T-helper 1 cell treated with Interleukin-12 subunit alpha and Interleukin-12 subunit beta and Interleukin-4 antibody, amounts not matched to agents 30 μg/mL and 1 μg/mL, for 36 hours (primary cell): ENCODE results near the gene ZNF169.
A peak's percentile ranks its signal among the peaks of the same experiment; 100 is the strongest.
"Not testable (repeated sequence)": the region's sequence is repeated elsewhere in the genome, so short reads cannot be mapped to it uniquely, and the experiment has no call there.

Source experiments
- H3K27ac Mint-ChIP-seq: one replicate; pipeline ENCODE4 v1.8.0; 2021; ENCODE audit warnings: mild to moderate bottlenecking, mixed read lengths
- H3K27me3 Mint-ChIP-seq: one replicate; pipeline ENCODE4 v1.8.0; 2021; ENCODE audit warnings: low read depth, mixed read lengths
- H3K36me3 Mint-ChIP-seq: one replicate; pipeline ENCODE4 v1.8.0; 2021; ENCODE audit warnings: low read depth, mixed read lengths
- H3K4me1 Mint-ChIP-seq: one replicate; pipeline ENCODE4 v1.8.0; 2021; ENCODE audit warnings: low read depth, mixed read lengths
- H3K4me3 Mint-ChIP-seq: one replicate; pipeline ENCODE4 v1.8.0; 2021; ENCODE audit warnings: mild to moderate bottlenecking, moderate library complexity, mixed read lengths
- H3K9me3 Mint-ChIP-seq: one replicate; pipeline ENCODE4 v1.8.0; 2021; ENCODE audit warnings: mixed read lengths

ZNF169 gene

DNA sequence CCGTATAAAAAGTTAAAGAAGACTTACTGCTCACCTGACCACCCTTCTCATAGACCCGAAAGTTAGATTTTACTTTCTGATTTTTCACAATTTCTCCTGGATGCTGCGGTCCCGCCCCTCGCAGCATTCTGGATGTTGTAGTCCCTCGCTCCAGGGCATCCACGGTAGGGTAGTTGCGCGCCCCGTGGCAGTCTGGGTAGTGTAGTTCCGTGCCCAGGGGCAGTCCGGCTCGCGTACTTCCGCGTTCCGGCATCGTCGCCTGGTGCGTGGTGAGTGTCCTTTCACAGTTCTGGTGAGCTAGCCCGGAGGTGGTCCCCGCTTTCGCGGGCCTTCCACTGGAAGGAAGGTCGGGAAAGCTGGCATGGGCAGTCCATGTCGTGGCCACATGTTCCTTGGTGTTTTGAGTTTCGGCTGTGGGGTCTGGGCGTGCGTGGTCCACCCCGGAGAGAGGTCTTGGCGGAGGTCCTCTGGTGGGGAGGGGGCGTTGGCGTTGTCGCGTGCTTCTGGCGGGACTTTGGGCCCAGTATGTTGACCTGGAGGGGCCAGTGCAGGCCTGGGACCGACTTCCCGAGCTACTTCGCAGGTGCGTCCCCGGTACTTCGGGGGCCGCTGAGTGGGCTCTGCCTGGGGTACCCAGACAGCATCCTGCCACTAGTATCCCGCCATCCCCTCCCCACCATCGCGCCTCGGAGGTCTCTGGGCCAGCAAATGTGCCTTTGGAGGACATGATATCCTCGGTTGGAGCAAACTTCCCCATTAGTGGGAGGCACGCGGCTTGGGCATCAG is at the start of gene ZNF169:
Gene ZNF169 (plus strand): TSS at position 222 of the 786 bp plus-strand sequence. CDS start 19,515 bp downstream, outside the sequence.
- Mint-ChIP-seq H3K36me3 (peaks cover 14% of the 10 kb centered on the region), H3K9me3 (no peaks in the 10 kb centered on the region), H3K27me3 (peaks cover 19% of the 10 kb centered on the region), H3K4me3 (peak within 1 kb of the TSS; percentile 99), H3K27ac (peak within 1 kb of the TSS; percentile 93), H3K4me1 (peaks cover 22% of the 10 kb centered on the region)

DNA sequence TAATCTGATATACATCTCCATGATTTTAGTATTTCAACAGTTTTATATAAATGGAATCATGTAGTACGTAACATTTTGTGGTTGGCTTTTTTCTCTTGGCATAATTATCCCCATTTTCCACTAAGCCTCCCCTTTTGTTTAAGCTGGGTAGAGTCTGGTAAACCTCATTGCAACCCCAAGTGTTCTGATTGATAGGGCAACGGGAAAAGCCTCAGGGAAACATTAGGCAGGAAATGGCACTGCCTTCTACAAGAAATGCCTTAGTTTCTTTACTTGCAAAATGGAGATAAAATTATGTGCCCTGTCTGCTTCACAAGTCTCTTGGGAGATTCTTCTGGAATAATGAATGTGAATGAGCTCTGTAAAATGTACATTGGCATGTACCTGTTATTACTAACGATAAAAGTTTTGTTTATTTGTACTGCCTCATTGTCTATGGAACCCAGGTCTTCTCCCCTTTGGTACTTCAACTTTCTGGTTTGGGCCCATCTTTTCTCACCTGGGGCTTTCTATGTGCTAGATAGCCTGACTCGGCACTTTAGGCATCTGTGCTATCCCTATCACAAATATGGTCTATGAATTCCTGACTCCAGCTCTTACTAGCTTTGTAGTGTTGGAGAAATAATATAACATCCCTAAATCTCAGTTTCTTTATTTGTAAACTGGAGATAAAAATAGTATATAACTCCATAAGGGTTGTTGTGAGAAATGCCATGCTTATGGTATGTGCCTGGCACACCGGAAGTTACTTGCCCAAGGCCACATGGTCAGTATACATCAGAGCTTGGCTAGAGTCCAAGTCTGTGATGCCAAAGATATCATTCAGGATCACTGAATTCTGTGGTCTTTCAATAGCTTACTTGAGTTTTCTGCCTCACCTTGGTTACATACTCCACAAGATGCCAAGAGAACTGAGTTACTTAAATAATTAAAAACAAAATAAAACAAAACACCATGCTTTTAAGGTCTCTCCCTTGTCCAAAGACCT is 48.2 kb upstream of the ZNF169 start:
- no peak overlapping the region for H3K27ac Mint-ChIP-seq
- peaks cover 8% of the 10 kb centered on the region for H3K27me3 Mint-ChIP-seq
- no peaks in the 10 kb centered on the region for H3K36me3 Mint-ChIP-seq
- no peak overlapping the region for H3K4me3 Mint-ChIP-seq
- H3K9me3 Mint-ChIP-seq = no peaks in the 10 kb centered on the region
- H3K4me1 Mint-ChIP-seq = peaks cover 3% of the 10 kb centered on the region

GRCh38 chr9:94212091-94212490 is 47.0 kb upstream of the ZNF169 start:
- Mint-ChIP-seq H3K4me3 (no peak overlapping the region), H3K27ac (no peak overlapping the region), H3K27me3 (peaks cover 8% of the 10 kb centered on the region), H3K4me1 (peaks cover 3% of the 10 kb centered on the region), H3K36me3 (no peaks in the 10 kb centered on the region), H3K9me3 (no peaks in the 10 kb centered on the region)

GRCh38 chr9:94212531-94212930 is 46.6 kb upstream of the ZNF169 start:
- no peaks in the 10 kb centered on the region for H3K9me3 Mint-ChIP-seq
- H3K4me3 Mint-ChIP-seq = no peak overlapping the region
- H3K4me1 Mint-ChIP-seq = peaks cover 3% of the 10 kb centered on the region
- H3K36me3 Mint-ChIP-seq = no peaks in the 10 kb centered on the region
- H3K27me3 Mint-ChIP-seq = peaks cover 8% of the 10 kb centered on the region
- H3K27ac Mint-ChIP-seq = no peak overlapping the region

GRCh38 chr9:94213511-94214124 is 45.5 kb upstream of the ZNF169 start:
- peaks cover 9% of the 10 kb centered on the region for H3K27me3 Mint-ChIP-seq
- H3K4me1 Mint-ChIP-seq = peaks cover 3% of the 10 kb centered on the region
- no peaks in the 10 kb centered on the region for H3K36me3 Mint-ChIP-seq
- no peak overlapping the region for H3K27ac Mint-ChIP-seq
- H3K9me3 Mint-ChIP-seq = no peaks in the 10 kb centered on the region
- H3K4me3 Mint-ChIP-seq = no peak overlapping the region

GRCh38 chr9:94222870-94223269 is 36.2 kb upstream of the ZNF169 start:
- Mint-ChIP-seq H3K27me3 (peaks cover 9% of the 10 kb centered on the region), H3K27ac (no peak overlapping the region), H3K9me3 (peaks cover 5% of the 10 kb centered on the region), H3K36me3 (no peaks in the 10 kb centered on the region), H3K4me3 (no peak overlapping the region), H3K4me1 (no peaks in the 10 kb centered on the region)

GRCh38 chr9:94225413-94225812 is 33.7 kb upstream of the ZNF169 start:
- H3K27me3 Mint-ChIP-seq = peaks cover 19% of the 10 kb centered on the region
- not testable (repeated sequence) for H3K4me3 Mint-ChIP-seq, H3K27ac Mint-ChIP-seq, H3K36me3 Mint-ChIP-seq, H3K4me1 Mint-ChIP-seq
- peaks cover 11% of the 10 kb centered on the region for H3K9me3 Mint-ChIP-seq

GRCh38 chr9:94228616-94229015 is 30.5 kb upstream of the ZNF169 start:
- H3K4me3 Mint-ChIP-seq = no peak overlapping the region
- peaks cover 11% of the 10 kb centered on the region for H3K9me3 Mint-ChIP-seq
- H3K36me3 Mint-ChIP-seq = no peaks in the 10 kb centered on the region
- peaks cover 16% of the 10 kb centered on the region for H3K27me3 Mint-ChIP-seq
- no peak overlapping the region for H3K27ac Mint-ChIP-seq
- H3K4me1 Mint-ChIP-seq = no peaks in the 10 kb centered on the region

GRCh38 chr9:94232428-94232827 is 26.7 kb upstream of the ZNF169 start:
- Mint-ChIP-seq H3K27ac (no peak overlapping the region), H3K27me3 (peaks cover 13% of the 10 kb centered on the region), H3K9me3 (peaks cover 6% of the 10 kb centered on the region), H3K36me3 (no peaks in the 10 kb centered on the region), H3K4me3 (no peak overlapping the region), H3K4me1 (no peaks in the 10 kb centered on the region)

DNA sequence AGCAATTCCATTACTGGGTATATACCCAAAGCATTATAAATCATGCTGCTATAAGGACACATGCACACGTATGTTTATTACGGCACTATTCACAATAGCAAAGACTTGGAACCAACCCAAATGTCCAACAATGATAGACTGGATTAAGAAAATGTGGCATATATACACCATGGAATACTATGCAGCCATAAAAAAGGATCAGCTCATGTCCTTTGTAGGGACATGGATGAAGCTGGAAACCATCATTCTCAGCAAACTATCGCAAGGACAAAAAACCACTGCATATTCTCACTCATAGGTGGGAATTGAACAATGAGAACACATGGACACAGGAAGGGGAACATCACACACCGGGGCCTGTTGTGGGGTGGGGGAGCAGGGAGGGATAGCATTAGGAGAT is 18.0 kb upstream of the ZNF169 start:
- H3K27ac Mint-ChIP-seq, H3K4me3 Mint-ChIP-seq, H3K9me3 Mint-ChIP-seq, H3K36me3 Mint-ChIP-seq, H3K4me1 Mint-ChIP-seq: not testable (repeated sequence)
- H3K27me3 Mint-ChIP-seq = peaks cover 12% of the 10 kb centered on the region

GRCh38 chr9:94245651-94246050 is 13.4 kb upstream of the ZNF169 start:
- Mint-ChIP-seq H3K27me3 (peaks cover 4% of the 10 kb centered on the region), H3K4me1 (peaks cover 3% of the 10 kb centered on the region), H3K9me3 (no peaks in the 10 kb centered on the region)

GRCh38 chr9:94250456-94250855 is 8.6 kb upstream of the ZNF169 start:
- no peaks in the 10 kb centered on the region for H3K9me3 Mint-ChIP-seq

More at GRCh38 chr9:94245651-94246050, 13.4 kb upstream of the ZNF169 start:
- Mint-ChIP-seq H3K27ac (no peak overlapping the region), H3K4me3 (no peak overlapping the region), H3K36me3 (no peaks in the 10 kb centered on the region)

GRCh38 chr9:94256007-94256406 is 3.1 kb upstream of the ZNF169 start:
- H3K27me3 Mint-ChIP-seq = peaks cover 19% of the 10 kb centered on the region
- peaks cover 4% of the 10 kb centered on the region for H3K36me3 Mint-ChIP-seq
- peaks cover 11% of the 10 kb centered on the region for H3K4me1 Mint-ChIP-seq
- no peaks in the 10 kb centered on the region for H3K9me3 Mint-ChIP-seq
- no peak overlapping the region for H3K27ac Mint-ChIP-seq
- no peak overlapping the region for H3K4me3 Mint-ChIP-seq

More at GRCh38 chr9:94250456-94250855, 8.6 kb upstream of the ZNF169 start:
- Mint-ChIP-seq H3K27ac (no peak overlapping the region), H3K36me3 (no peaks in the 10 kb centered on the region), H3K4me1 (peaks cover 3% of the 10 kb centered on the region), H3K27me3 (peaks cover 3% of the 10 kb centered on the region), H3K4me3 (no peak overlapping the region)

GRCh38 chr9:94265626-94266402 is 6.7 kb downstream of the ZNF169 start:
- not testable (repeated sequence) for H3K27ac Mint-ChIP-seq, H3K27me3 Mint-ChIP-seq, H3K4me3 Mint-ChIP-seq
- Mint-ChIP-seq H3K36me3 (peaks cover 33% of the 10 kb centered on the region), H3K9me3 (peaks cover 12% of the 10 kb centered on the region), H3K4me1 (peaks cover 13% of the 10 kb centered on the region)
